Measurements from ENCODE around the gene COL4A2.

DNA sequence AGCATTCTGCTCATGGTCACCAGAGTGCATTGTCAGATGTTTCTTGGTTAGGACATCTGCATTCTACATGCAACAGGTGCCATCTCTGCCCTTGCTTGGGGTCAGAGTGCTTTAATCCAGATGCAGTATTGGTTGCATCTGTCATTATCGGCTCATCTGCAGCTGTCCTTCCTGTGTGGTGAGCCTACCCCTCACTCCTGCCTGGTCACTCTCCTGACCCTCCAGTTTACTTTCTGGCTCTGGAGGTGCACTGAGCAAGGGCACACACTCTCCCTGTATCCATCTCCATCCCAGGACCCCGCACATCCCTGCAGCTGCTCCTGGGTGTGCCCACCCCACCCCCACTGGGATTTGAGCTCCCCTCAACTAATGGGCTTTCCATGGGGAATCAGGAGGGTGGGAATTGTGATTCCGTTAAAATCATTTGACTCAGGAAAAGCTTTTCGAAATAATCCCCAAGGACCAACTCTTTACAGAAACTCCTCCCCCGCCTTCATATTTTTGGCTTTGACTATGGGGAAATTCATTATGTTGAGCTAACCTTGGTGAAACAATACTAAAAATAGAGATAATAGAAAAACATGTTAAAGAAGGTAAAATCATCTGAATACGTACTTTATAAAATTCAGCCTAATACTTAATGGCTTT is 70.2 kb downstream of the COL4A2 start:
- TF ChIP-seq, protein P1, sequence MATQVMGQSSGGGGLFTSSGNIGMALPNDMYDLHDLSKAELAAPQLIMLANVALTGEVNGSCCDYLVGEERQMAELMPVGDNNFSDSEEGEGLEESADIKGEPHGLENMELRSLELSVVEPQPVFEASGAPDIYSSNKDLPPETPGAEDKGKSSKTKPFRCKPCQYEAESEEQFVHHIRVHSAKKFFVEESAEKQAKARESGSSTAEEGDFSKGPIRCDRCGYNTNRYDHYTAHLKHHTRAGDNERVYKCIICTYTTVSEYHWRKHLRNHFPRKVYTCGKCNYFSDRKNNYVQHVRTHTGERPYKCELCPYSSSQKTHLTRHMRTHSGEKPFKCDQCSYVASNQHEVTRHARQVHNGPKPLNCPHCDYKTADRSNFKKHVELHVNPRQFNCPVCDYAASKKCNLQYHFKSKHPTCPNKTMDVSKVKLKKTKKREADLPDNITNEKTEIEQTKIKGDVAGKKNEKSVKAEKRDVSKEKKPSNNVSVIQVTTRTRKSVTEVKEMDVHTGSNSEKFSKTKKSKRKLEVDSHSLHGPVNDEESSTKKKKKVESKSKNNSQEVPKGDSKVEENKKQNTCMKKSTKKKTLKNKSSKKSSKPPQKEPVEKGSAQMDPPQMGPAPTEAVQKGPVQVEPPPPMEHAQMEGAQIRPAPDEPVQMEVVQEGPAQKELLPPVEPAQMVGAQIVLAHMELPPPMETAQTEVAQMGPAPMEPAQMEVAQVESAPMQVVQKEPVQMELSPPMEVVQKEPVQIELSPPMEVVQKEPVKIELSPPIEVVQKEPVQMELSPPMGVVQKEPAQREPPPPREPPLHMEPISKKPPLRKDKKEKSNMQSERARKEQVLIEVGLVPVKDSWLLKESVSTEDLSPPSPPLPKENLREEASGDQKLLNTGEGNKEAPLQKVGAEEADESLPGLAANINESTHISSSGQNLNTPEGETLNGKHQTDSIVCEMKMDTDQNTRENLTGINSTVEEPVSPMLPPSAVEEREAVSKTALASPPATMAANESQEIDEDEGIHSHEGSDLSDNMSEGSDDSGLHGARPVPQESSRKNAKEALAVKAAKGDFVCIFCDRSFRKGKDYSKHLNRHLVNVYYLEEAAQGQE (IDR thresholded peaks at IDR 0.05; ENCODE audit: low read depth): no peak
- TF ChIP-seq, protein P2, sequence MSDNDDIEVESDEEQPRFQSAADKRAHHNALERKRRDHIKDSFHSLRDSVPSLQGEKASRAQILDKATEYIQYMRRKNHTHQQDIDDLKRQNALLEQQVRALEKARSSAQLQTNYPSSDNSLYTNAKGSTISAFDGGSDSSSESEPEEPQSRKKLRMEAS (IDR thresholded peaks at IDR 0.05): no peak
- TF ChIP-seq SP1 (IDR thresholded peaks at IDR 0.05; ENCODE audit: low read depth) (no peak), YY1 (IDR thresholded peaks at IDR 0.05; ENCODE audit: extremely low read depth, insufficient replicate concordance, low read depth, low read length) (no peak)
